NCI-H1417 treated with DMSO at 0.1 percent for 48 hours (cell line): ENCODE results near the gene POLR2E.

Experiments
- DNase-seq: peaks from one replicate; lab custom pipeline; 2025; lab: John Stamatoyannopoulos, UW

The POLR2E gene

GRCh38 chr19:1046836-1047695, 48.1 kb downstream of the POLR2E start:
- DNase-seq: no peak

DNA sequence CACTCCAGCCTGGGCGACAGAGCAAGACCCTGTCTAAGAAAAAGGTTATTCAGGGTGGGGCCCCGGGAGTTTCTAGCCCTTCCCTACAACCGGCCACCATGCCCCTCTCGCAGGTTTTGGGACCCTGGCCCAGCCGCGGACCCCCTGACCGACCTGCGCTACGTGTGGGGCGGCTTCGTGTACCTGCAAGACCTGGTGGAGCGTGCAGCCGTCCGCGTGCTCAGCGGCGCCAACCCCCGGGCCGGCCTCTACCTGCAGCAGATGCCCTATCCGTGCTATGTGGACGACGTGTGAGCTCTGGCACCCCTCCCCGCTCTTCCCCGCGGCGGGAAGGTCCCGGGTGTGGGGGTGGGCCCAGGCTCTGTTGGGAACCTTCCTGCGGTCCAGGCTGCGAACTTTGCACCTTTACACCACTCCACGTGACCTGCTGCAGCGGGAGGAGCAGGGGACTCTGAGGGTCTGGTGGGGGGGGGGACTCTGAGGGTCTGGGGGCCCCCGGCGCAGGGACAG, 49.0 kb downstream of the POLR2E start:
- no peak for DNase-seq

DNA sequence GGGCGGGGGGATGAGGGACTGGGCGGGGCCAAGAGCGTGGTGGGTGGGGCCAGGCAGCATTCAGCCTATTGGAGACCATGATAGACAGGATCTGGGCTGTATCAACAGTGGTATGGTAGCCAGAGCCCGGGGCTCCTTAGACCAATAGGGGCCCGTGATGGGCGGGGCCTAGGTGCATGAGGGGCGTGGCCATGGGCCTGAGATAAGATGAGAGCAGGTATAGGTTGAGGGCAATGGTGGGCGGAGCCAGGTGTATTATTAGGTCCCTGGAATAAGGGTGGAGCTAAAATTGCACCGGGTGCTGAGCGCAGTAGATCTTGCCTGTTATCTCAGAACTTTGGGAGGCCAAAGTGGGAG, 50.0 kb downstream of the POLR2E start:
- DNase-seq: no peak

DNA sequence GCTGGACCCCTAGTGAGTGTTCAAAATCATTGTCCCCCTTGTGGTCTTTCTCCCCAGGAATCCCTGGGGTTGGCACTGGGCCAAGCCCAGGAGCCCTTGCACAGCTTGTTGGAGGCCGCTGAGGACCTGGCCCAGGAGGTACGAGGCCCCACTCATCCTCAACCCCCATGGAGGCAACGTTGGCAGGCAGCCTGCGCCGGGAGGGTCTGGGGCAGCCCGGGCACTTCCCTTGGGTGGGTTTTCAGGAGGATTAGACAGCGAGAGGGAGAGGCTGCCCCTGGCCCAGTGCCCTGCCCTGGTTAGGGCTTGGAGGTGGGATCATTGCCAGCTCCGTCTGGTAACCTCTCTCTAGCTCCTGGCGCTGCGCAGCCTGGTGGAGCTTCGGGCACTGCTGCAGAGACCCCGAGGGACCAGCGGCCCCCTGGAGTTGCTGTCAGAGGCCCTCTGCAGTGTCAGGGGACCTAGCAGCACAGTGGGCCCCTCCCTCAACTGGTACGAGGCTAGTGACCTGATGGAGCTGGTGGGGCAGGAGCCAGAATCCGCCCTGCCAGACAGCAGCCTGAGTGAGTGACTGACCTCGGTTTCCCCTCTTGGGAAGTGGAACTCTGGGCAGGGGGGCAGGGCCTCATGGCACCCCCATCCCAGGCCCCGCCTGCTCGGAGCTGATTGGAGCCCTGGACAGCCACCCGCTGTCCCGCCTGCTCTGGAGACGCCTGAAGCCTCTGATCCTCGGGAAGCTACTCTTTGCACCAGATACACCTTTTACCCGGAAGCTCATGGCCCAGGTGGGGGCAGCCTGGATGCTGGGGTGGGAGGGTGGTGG, 52.3 kb downstream of the POLR2E start:
- no peak for DNase-seq

DNA sequence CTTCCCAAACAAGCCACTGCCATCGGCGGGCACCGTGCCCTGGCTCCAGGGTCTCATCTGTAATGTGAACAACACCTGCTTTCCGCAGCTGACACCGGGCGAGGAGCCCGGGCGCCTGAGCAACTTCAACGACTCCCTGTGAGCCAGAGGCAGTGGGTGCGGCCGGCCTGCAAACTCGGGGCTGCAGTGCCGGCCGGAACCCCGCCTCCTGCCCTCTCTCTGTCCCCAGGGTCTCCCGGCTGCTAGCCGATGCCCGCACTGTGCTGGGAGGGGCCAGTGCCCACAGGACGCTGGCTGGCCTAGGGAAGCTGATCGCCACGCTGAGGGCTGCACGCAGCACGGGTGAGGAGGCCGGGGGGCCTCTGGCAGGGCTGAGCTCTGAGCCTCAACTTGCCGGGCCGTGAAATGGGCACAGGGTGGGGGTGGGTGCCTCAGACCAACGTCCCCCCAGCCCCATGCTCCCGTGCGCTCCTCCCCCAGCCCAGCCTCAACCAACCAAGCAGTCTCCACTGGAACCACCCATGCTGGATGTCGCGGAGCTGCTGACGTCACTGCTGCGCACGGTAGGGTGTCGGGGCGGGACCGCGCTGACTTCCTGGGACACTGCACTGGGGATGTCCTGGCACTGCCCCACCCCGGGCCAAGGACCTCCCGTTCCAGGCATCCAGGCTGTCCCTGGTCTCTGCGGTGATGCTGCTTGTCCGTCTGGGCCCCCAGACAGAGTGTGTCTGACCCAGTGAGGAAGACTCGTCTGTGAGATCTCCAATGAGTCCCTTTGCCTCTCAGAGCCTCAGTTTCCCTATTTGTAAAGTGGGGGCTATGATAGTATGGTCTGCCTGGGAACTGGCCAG, 53.1 kb downstream of the POLR2E start:
- DNase-seq: no peak

GRCh38 chr19:1041272-1041834, 53.8 kb downstream of the POLR2E start:
- DNase-seq: no peak

DNA sequence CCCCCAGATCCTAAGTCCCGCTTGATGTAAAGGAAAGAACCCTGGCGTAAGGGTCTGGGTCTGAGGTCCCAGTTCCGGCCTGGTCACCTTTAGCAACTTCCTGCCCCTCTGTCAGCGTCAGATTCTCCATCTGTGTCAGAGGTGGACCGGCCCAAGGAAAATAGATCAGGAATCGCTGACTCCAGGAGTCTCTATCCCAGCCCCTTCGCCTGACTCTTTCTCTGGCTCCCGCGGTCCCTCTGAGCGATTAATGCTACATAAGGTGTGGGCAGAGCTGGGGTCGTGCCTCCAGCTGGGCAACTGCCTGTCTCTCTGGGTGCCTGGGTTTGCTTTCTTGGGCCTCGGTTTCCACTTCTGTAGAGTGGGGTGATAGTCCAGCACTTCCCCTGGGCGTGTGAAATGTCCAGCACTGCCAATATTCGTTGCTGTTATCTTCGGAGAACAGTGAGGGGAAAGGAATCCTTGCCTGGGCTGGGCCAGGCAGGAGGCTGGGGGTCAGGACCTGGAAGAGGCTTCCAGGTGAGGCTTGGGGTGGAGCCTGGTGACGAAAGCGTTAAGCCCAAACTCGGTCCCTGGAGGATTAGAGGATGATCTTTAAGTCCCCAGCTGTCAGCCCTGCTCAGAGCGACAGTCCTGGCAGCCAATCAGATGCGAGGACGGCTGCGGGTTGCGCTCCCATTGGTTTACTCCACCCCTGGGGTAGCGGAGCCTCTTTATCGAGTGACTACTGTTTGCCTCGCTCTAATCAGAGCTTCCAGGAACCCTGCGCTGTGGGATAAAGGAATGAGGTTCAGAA, 54.5 kb downstream of the POLR2E start:
- peak; percentile 67 for DNase-seq

- DNase-seq: peak; percentile 99
Observed at GRCh38 chr19:1039646-1040475, 55.3 kb downstream of the POLR2E start, which contains the start of gene ABCA7. Gene ABCA7, plus strand, starts transcription at chr19:1040107. Its CDS starts 1,255 bp downstream, at chr19:1041362.

- no peak for DNase-seq
Observed at GRCh38 chr19:1038978-1039645, 56.1 kb downstream of the POLR2E start.

DNA sequence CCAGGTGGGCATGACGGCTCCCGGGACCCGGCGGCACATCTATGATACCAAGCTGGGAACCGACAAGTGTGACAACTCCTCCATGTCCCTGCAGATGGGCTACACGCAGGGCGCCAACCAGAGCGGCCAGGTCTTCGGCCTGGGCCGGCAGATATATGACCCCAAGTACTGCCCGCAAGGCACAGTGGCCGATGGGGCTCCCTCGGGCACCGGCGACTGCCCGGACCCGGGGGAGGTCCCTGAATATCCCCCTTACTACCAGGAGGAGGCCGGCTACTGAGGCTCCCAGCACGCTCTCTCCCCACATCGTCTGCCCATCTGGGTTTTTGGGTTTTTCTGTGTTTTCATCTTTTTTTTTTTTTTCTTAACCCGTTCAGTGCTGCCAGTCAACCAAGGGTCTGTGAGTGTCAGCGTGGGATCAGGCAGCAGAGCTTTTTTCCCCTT, 57.5 kb downstream of the POLR2E start:
- no peak for DNase-seq
